Stimulated activated CD4-positive, alpha-beta T cell treated with anti-CD3 and anti-CD28 coated beads, Interleukin-4, amount 100 ng/mL, for 1 hour (primary cell): ENCODE results near the gene C19orf81.

Experiments
- DNase-seq: peaks from one replicate; pipeline ENCODE4 v3.0.0-alpha.2; 2020

The C19orf81 gene

GRCh38 chr19:50632151-50632835 is 17.0 kb upstream of the C19orf81 start:
- DNase-seq = no peak

GRCh38 chr19:50633359-50633758 is 15.9 kb upstream of the C19orf81 start:
- DNase-seq = no peak

DNA sequence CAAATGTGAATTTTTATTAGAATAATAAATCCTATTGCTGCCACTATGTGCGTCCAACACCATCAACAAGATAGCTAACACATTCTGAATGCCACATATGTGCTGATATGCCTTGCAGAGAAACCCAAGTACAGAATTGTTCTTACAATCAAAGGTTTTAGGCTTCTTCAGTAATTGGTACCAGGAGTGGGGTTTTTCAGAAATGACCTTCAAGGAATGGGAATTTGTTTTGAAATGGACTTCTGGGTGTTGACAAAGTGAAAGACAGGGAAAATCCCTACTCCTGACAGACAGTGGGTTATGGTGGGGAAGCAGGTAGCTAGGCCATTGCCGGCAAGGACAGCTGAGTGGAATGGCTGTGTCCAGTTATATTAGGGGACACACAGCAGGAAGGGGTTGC is 15.3 kb upstream of the C19orf81 start:
- no peak for DNase-seq

- no peak for DNase-seq
Measured at GRCh38 chr19:50636317-50637085, 12.7 kb upstream of the C19orf81 start.

DNA sequence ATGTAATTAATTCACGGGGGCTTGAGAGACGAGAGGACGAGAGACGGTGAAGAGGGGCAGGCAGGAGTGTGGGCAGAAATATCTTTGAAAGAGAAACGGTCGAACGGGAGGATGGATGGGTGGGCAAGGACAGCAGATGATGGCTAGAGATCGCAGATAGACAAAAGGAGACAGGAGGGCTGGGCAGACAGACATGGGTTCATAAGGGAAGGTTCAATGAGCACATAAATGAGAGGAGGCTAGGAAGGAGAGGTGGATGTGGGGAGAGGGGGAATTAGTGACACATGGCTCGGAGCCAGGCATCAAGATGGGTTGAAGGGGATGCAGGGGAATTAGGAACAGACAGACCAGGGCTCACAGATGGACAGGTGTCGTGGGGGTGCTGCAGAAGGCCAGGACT is 10.6 kb upstream of the C19orf81 start:
- DNase-seq = no peak

- peak; percentile 49 for DNase-seq
Measured at GRCh38 chr19:50639121-50640112, 9.8 kb upstream of the C19orf81 start, which contains the start of gene SYT3. TSS of gene SYT3 (minus strand) at chr19:50639881. CDS start at chr19:50637411, 2,470 bp downstream.

GRCh38 chr19:50640368-50640767 is 8.9 kb upstream of the C19orf81 start:
- no peak for DNase-seq

DNA sequence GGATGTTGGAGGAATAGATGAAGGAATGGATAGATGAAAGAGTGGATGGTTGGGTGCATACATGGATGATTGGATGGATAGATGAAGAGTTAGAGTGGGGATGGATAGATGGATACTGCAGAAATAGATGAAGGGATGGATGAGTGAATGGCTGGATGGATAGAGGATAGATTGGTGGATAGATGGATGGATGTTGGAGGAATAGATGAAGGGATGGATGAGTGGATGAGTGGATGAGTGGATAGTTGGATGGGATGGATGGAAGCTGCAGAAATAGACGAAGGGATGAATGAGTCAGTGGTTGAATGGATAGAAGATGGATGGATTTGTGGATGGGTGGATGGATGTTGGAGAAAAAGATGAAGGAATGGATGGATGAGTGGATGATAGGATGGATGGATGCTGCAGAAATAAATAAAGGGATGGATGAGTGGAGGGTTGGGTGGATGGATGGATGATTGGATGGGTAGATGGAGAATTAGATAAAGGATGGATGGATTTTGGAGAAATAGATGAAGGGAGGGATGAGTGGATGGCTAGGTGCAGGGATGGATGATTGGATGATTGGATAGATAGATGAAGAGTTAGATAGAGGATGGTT is 4.8 kb upstream of the C19orf81 start:
- DNase-seq = no peak

DNA sequence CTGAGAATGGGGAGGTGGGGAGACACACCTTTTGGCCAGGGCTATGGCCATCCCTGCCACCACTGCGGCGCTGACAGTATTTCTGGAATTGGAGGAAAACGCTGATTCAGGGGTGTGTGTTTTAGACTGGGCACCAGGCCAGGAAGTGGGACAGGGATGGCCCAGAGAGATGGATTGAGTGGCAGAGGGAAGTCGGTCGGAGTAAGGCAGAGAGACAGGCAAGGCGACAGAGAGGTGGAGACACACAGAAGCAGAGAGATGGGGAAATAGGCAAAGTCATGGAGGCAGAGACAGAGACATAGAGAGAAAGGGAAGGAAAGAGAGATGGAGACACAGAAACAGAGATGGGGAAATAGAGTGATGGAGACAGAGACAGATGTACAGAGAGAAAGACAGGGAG is 4.1 kb upstream of the C19orf81 start:
- no peak for DNase-seq

- DNase-seq = no peak
Measured at GRCh38 chr19:50646074-50646807, 3.0 kb upstream of the C19orf81 start.

DNA sequence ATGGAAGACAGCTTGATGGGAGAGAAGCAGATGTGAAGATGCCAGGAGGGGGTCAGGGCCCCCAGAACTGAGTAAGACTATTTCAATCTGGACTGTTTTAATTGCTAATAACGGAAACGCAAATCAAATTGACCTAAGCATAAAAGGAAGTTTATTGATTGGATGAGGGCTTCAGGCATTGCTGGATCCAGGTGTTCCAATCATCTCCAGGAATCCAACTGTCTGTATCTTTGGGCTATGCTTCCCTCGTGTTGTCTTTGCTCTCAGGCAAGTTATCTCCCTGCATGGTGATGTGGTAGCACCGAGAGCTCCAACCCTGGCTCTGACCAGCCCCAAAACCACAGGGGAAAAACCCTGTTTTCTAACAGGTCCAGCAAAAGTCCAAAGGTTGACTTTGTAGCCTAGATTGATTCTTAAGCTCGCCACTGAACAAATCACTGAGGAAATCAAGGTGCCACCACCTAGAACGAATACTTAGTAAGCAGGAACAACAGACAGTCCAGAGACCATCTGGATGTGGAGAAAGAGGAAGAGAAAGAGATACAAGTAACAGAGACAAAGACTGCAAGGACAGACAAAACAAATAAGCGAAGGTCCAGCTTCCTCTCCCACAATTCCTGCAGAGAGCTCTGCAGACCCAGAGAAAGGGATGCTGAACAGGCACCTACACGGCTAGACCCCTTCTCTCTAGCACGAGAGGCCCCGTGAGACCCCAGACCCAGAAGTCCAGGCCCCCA is 1.2 kb upstream of the C19orf81 start:
- no peak for DNase-seq

- no peak for DNase-seq
Measured at GRCh38 chr19:50648659-50649058, 586 bp upstream of the C19orf81 start.

GRCh38 chr19:50651174-50651573 is 1.9 kb downstream of the C19orf81 start:
- DNase-seq = no peak

DNA sequence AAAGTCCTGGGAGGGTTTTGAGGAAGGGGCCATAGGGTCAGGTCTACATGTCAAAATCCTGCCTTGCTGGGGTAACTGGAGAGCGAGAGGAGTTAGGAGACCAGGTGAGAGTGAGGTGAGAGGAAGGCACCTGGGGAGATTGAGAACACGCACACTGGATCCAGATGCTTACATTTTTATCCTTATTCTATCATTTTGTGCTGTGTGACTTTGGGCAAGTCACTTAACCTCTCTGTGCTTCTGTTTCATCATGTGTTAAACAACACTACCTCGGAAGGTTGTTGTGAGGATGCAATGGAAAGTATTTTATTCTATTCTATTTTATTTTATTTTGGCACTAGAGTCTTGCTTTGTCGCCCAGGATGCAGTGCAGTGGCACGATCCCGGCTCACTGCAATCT is 3.5 kb downstream of the C19orf81 start:
- no peak for DNase-seq

DNA sequence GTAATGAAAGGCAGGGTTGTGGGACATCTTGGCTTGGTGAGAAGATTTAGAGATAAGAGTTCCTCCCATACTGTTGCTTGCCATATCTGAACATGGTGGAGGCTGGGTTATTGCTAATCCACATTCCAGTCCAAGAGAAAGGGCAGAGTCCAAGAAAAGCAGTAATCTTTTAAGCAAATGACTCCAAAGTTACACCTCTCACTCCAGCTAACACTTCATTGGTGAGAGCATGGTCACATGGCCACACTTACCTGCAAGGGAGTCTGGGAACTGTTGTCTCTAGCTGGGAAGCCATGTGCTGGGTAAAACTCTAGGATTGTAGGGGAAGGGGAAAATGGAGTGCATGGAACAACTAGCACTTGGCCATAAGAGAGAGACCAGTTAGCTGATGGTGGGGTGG is 5.6 kb downstream of the C19orf81 start:
- no peak for DNase-seq

DNA sequence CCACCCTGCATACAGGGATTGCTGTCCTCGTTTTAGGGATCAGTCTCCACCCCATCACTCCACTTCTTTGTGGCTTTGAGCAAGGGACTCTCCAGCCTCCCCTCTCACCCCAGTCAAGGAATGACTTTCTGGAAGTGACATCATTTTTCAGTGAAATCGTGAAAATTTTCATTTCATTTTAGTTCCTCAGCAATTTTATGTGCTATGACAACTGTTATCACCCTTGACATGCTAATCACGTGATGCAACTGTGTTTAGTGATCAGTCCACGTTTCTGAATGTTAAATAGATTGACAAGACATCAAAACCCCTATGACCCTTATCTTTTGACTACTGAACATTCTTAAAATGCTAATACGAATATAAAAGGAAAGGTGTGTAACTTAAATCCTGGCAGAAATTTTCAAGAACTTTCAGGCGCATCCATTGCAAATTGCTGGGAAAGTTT is 8.0 kb downstream of the C19orf81 start:
- DNase-seq = no peak

- DNase-seq = peak; percentile 87
Measured at GRCh38 chr19:50657712-50658440, 8.6 kb downstream of the C19orf81 start.

DNA sequence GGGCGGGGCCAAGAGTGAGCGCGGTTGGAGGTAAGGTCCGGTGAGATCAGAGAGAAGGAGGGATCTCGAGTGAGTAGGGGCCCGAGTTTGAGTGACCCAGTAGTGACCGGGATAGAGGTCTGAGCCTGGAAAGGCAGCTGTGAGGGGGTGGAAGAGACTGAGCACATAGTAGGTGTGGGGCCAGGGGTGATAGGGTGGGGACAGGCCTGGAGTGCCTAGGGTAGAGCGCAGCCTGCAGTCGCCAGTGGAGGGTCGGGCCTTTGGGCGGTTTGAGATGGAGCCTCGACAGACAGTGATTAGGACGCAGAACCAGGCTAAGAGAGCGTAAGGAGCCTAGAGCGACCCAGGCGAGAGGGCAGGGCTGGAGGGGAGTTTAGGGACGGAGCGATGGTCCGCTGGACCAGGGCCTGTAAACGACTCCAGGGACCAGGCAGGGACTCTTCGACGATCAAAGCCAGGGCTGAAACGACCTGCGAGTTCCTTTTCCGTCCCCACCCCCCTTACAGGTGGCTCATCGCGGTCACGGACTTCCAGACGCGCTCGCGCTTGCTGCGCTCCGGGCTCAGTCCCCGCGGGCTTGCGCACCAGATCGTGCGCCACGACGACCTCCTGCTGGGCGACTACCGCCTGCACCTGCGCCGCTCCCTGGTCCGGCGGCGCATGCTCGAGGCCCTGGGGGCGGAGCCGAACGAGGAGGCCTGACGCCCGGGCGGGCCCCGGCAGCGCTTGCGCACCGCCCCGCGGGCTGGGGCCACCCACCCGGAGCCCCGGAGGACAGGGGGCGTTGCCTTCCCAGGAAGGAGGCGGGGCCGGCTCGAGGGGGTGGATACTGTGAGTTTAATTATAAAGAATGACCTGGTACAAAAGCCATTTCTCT is 9.4 kb downstream of the C19orf81 start:
- peak; percentile 68 for DNase-seq

- no peak for DNase-seq
Measured at GRCh38 chr19:50659318-50660087, 10.3 kb downstream of the C19orf81 start.
